22Rv1 (cell line): Measurements from ENCODE around the gene USP12.

Experiments used
- H3K27ac ChIP-seq: fragments of 450-650 bp; 2 replicates; pipeline ENCODE4 v1.5.1; 2017
- CTCF ChIP-seq: fragments of 450-650 bp; IDR thresholded peaks from 2 replicates; pipeline ENCODE4 v1.5.1; 2017; ENCODE audit warnings: mild to moderate bottlenecking
- ZFX ChIP-seq: fragments of 450-650 bp; IDR thresholded peaks from 2 replicates; pipeline ENCODE4 v1.6.1; 2017; ENCODE audit warnings: antibody characterized with exemption, borderline replicate concordance

USP12 gene

GRCh38 chr13:27101289-27101688 is 70.3 kb downstream of the USP12 start:
- no peak overlapping the region for H3K27ac ChIP-seq
- TF ChIP-seq CTCF (no peak), ZFX (no peak)

- TF ChIP-seq ZFX, result no peak
- TF ChIP-seq CTCF, result no peak
- no peak overlapping the region for H3K27ac ChIP-seq
These were observed 73.9 kb downstream of the USP12 start for GRCh38 chr13:27097691-27098090.

GRCh38 chr13:27091451-27091850 is 80.2 kb downstream of the USP12 start:
- TF ChIP-seq ZFX (no peak), CTCF (no peak)
- H3K27ac ChIP-seq, result no peak overlapping the region

- H3K27ac ChIP-seq, result no peak overlapping the region
- TF ChIP-seq CTCF (no peak), ZFX (no peak)
These were observed 83.0 kb downstream of the USP12 start for GRCh38 chr13:27088619-27089018.

- TF ChIP-seq CTCF (no peak), ZFX (no peak)
- H3K27ac ChIP-seq, result no peak overlapping the region
These were observed 84.9 kb downstream of the USP12 start for GRCh38 chr13:27086599-27087265.

GRCh38 chr13:27083183-27083582 is 88.4 kb downstream of the USP12 start:
- TF ChIP-seq ZFX (no peak), CTCF (no peak)
- no peak overlapping the region for H3K27ac ChIP-seq

GRCh38 chr13:27081893-27082679 is 89.5 kb downstream of the USP12 start:
- no peak overlapping the region for H3K27ac ChIP-seq
- TF ChIP-seq CTCF (no peak), ZFX (no peak)
